Measurements from ENCODE around the gene MORN1.

GRCh38 chr1:2403273-2403672, 11.9 kb upstream of the MORN1 start:
- TF ChIP-seq CTCF (IDR thresholded peaks at IDR 0.05; ENCODE audit: extremely low read depth in 1 of 2, insufficient read depth in 1 of 2, low read depth in 1 of 2, low read length in 2 of 2) (no peak), POLR2A (IDR thresholded peaks at IDR 0.05; ENCODE audit: low read depth, low read length) (no peak), GATA2 (IDR thresholded peaks at IDR 0.05; ENCODE audit: insufficient read depth, insufficient read length, low read depth, low read length) (no peak), POLR2AphosphoS5 (IDR thresholded peaks at IDR 0.05; ENCODE audit: insufficient read depth, low read depth, low read length) (no peak), EZH2 (IDR thresholded peaks at IDR 0.05; ENCODE audit: borderline replicate concordance, low read depth, low read length, severe bottlenecking) (no peak)
- TF ChIP-seq, protein P1, sequence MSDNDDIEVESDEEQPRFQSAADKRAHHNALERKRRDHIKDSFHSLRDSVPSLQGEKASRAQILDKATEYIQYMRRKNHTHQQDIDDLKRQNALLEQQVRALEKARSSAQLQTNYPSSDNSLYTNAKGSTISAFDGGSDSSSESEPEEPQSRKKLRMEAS (IDR thresholded peaks at IDR 0.05; ENCODE audit: insufficient read depth, insufficient read length), result no peak
